ENCODE results near the gene CRABP2.

DNA sequence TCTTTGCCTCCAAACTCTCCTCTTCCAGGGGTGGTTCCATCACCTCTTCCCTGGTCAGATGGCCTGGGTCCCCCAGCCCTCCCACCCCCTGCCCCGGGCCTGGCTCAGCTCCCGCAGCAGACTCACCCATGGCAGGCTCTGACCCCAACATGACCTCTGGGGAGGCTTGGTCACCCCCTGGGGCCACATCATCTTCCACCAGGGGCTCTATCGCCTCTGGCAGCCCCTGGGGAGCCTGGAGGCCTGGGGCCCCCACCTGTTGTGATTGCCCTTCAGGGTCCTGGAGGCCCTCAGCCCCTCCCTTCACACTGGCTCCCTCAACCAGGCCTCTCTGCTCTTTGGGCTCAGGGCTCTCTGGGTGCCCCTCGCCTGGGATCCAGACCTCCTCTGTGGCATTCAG is 34.6 kb downstream of the CRABP2 start:
- TF ChIP-seq CTCF (IDR thresholded peaks at IDR 0.05; ENCODE audit: extremely low read depth in 1 of 2, insufficient read depth in 1 of 2, low read depth in 1 of 2, low read length in 2 of 2) (no peak), POLR2A (IDR thresholded peaks at IDR 0.05; ENCODE audit: low read depth, low read length) (no peak), JUN (IDR thresholded peaks at IDR 0.05; ENCODE audit: borderline replicate concordance, insufficient read depth, insufficient read length, low read depth) (no peak), POLR2AphosphoS5 (IDR thresholded peaks at IDR 0.05; ENCODE audit: insufficient read depth, low read depth, low read length) (no peak)

Data from endothelial cell of umbilical vein (primary cell).